OCI-LY7 (cell line): ENCODE data around the gene BTBD18. TPM values are rescaled to one million over a fixed set of nuclear protein-coding genes. Genes with fewer than 3 reads are reported as not detected.

Source experiments
- BruUV-seq: library from RNA; stranded (reverse); fragments of 400-500 nt; replicated peaks from 2 replicates; lab custom pipeline; 2021; lab: Mats Ljungman, UMichigan
- CTCF ChIA-PET: fragments of 300-600 bp; sonication (Branson Sonifier 250); formaldehyde crosslinking; loops from one replicate; lab custom pipeline; 2022; ENCODE audit warnings: antibody characterized with exemption; ENCODE audit not compliant: unreplicated experiment; lab: Charles Lee
- POLR2A ChIA-PET: fragments of 300-600 bp; sonication (Branson Sonifier 250); formaldehyde crosslinking; loops from one replicate; lab custom pipeline; 2022; ENCODE audit warnings: antibody characterized with exemption; lab: Charles Lee
- DNase-seq: peaks from one replicate; pipeline ENCODE4 v3.0.0-alpha.2; 2015; ENCODE audit warnings: low spot score
- H2AFZ ChIP-seq: fragments of 200-600 bp; sonication (generic), shearing (Covaris generic); 2 replicates; pipeline ENCODE4 v1.6.1; 2014; ENCODE audit warnings: mild to moderate bottlenecking, antibody characterized with exemption, low read length, moderate library complexity
- H3K27ac ChIP-seq: fragments of 200-600 bp; sonication (generic); 2 replicates; pipeline ENCODE4 v1.5.1; 2014; ENCODE audit warnings: mixed run types, low read depth, mild to moderate bottlenecking, moderate library complexity, low read length, inconsistent platforms; ENCODE audit not compliant: poor library complexity, severe bottlenecking
- H3K36me3 ChIP-seq: fragments of 200-600 bp; sonication (generic); 2 replicates; pipeline ENCODE4 v1.6.1; 2014; ENCODE audit warnings: mild to moderate bottlenecking, antibody characterized with exemption, low read length, moderate library complexity, mixed read lengths; ENCODE audit not compliant: insufficient read depth
- H3K4me1 ChIP-seq: fragments of 200-600 bp; sonication (generic); 2 replicates; pipeline ENCODE4 v1.5.1; 2014; ENCODE audit warnings: mild to moderate bottlenecking, low read length; ENCODE audit not compliant: insufficient read depth, poor library complexity, severe bottlenecking
- H3K4me2 ChIP-seq: fragments of 200-600 bp; sonication (generic); 2 replicates; pipeline ENCODE4 v1.6.1; 2014; ENCODE audit warnings: mild to moderate bottlenecking, low read length
- H3K4me3 ChIP-seq: fragments of 200-600 bp; sonication (generic); 2 replicates; pipeline ENCODE4 v1.5.1; 2014; ENCODE audit warnings: mild to moderate bottlenecking, low read depth, low read length; ENCODE audit not compliant: poor library complexity, severe bottlenecking
- H3K79me2 ChIP-seq: fragments of 200-600 bp; sonication (generic); 2 replicates; pipeline ENCODE4 v1.6.1; 2016; ENCODE audit warnings: low read depth, mild to moderate bottlenecking, low read length, moderate library complexity, mixed read lengths; ENCODE audit not compliant: insufficient read depth
- H3K9me2 ChIP-seq: fragments of 200-600 bp; sonication (generic); 2 replicates; pipeline ENCODE4 v1.6.1; 2016; ENCODE audit warnings: mild to moderate bottlenecking, low read length, mixed read lengths; ENCODE audit not compliant: insufficient read depth
- H3K9me3 ChIP-seq: fragments of 200-600 bp; sonication (generic); 2 replicates; pipeline ENCODE4 v1.6.1; 2014; ENCODE audit warnings: mild to moderate bottlenecking, mixed run types, low read length, mixed read lengths
- H4K20me1 ChIP-seq: fragments of 200-600 bp; sonication (generic); 2 replicates; pipeline ENCODE4 v1.6.1; 2014; ENCODE audit warnings: mild to moderate bottlenecking, antibody characterized with exemption, low read length, moderate library complexity, mixed read lengths; ENCODE audit not compliant: insufficient read depth
- EZH2phosphoT487 ChIP-seq: fragments of 200-600 bp; sonication (generic); IDR thresholded peaks from 2 replicates; pipeline ENCODE4 v1.6.1; 2018; ENCODE audit warnings: low read depth, borderline replicate concordance, mild to moderate bottlenecking, mixed run types, antibody characterized with exemption, low read length, moderate library complexity, mixed read lengths
- intact Hi-C: fragments of 100-400 bp; cut with micrococcal nuclease; formaldehyde crosslinking; loops from one replicate; pipeline ENCODE4 v1.10.0; 2022; ENCODE audit not compliant: unreplicated experiment
- total RNA-seq, 2 experiments: library from RNA; depleted of rRNA in 1 of 2; stranded (reverse); fragments of >200 nt in 1 of 2; shearing (Covaris generic) in 1 of 2; gene quantifications; 2 replicates each; pipeline ENCODE4 v1.2.3, GENCODE V29; 2014 to 2022
- TF ChIP-seq, protein P1 (sequence below): fragments of 200-600 bp; sonication (generic); conservative IDR thresholded peaks from 2 replicates; pipeline ENCODE4 v1.5.1; 2014; ENCODE audit warnings: mild to moderate bottlenecking, antibody characterized with exemption, low read length, moderate library complexity, mixed read lengths

The BTBD18 gene
- total RNA-seq, 2 experiments from 2014 or later: not detected

GRCh38 chr11:57787920-57788702 is 36.5 kb upstream of the BTBD18 start:
- H3K4me1 ChIP-seq: no peaks in the 10 kb centered on the region
- POLR2A ChIA-PET: interaction anchor here (0.6 to 1.2 kb wide), 3 partner anchors 13 to 1251 kb away, joined by 3 to 4 read pairs (median 3); no protein-coding TSS in a partner anchor
- no peak for DNase-seq

DNA sequence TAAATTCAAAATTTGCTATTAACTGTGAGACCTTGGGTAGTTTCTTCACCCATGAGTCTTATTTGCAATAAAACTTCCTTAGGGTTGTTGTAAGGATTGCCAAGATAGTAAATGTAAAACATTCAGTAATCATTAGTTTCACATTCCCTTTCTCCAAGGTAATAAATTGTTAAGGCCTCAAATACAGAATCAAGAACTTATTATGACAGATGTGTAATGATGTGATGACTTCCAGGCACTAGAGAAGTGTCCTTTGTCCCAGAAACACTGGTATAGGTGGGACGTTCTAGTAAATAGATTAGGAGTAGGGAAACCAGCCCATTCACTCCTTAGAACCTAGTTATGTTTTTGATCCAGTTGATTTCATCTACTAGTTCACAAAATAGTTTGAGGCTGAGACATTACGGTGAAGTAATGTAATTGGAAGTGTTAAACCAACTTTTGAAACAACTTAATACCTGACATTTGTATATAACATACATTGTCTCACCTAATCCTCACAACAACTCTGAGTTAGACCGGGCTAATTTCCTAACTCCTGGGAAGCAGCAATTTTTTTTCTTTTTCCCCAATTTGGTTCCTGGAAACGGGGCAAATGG is 35.5 kb upstream of the BTBD18 start:
- Histone ChIP-seq H3K9me3 (no peaks in the 10 kb centered on the region), H3K4me1 (no peaks in the 10 kb centered on the region), H2AFZ (no peak overlapping the region), H3K9me2 (no peaks in the 10 kb centered on the region), H3K4me3 (no peak overlapping the region), H3K36me3 (no peaks in the 10 kb centered on the region), H3K4me2 (no peak overlapping the region), H4K20me1 (no peaks in the 10 kb centered on the region), H3K27ac (no peak overlapping the region), H3K79me2 (no peaks in the 10 kb centered on the region)
- ChIA-PET CTCF (no interaction called here), POLR2A (interaction anchor here (0.6 kb wide), 1 partner anchor 630 kb away, joined by 3 read pairs; no protein-coding TSS in a partner anchor)
- BruUV-seq: no TSS peak
- DNase-seq: no peak
- intact Hi-C loops: no loop called here
- TF ChIP-seq, protein P1, sequence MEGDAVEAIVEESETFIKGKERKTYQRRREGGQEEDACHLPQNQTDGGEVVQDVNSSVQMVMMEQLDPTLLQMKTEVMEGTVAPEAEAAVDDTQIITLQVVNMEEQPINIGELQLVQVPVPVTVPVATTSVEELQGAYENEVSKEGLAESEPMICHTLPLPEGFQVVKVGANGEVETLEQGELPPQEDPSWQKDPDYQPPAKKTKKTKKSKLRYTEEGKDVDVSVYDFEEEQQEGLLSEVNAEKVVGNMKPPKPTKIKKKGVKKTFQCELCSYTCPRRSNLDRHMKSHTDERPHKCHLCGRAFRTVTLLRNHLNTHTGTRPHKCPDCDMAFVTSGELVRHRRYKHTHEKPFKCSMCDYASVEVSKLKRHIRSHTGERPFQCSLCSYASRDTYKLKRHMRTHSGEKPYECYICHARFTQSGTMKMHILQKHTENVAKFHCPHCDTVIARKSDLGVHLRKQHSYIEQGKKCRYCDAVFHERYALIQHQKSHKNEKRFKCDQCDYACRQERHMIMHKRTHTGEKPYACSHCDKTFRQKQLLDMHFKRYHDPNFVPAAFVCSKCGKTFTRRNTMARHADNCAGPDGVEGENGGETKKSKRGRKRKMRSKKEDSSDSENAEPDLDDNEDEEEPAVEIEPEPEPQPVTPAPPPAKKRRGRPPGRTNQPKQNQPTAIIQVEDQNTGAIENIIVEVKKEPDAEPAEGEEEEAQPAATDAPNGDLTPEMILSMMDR: no peak
- TF ChIP-seq EZH2phosphoT487: no peak

More at GRCh38 chr11:57787920-57788702, 36.5 kb upstream of the BTBD18 start:
- no peak for TF ChIP-seq EZH2phosphoT487
- TF ChIP-seq, protein P1: no peak
- no peak overlapping the region for H3K4me2 ChIP-seq
- H3K27ac ChIP-seq: no peak overlapping the region
- H4K20me1 ChIP-seq: no peaks in the 10 kb centered on the region
- H3K9me2 ChIP-seq: no peaks in the 10 kb centered on the region
- BruUV-seq: no TSS peak
- no peaks in the 10 kb centered on the region for H3K36me3 ChIP-seq
- H3K9me3 ChIP-seq: no peaks in the 10 kb centered on the region
- no peak overlapping the region for H2AFZ ChIP-seq
- CTCF ChIA-PET: no interaction called here
- intact Hi-C loops: no loop called here
- H3K79me2 ChIP-seq: no peaks in the 10 kb centered on the region
- H3K4me3 ChIP-seq: no peak overlapping the region
